Measurements from ENCODE around the gene SELPLG.

The SELPLG gene

GRCh38 chr12:108615918-108616317, 17.8 kb downstream of the SELPLG start:
- H3K4me1 ChIP-seq (ENCODE audit: insufficient read depth, low read length, poor library complexity, severe bottlenecking), result peaks cover 22% of the 10 kb centered on the region
- no peak overlapping the region for H2AFZ ChIP-seq (ENCODE audit: low read length)
- no peaks in the 10 kb centered on the region for H3K79me2 ChIP-seq (ENCODE audit: insufficient read depth, low read length)
- H3K9me2 ChIP-seq (replicated peaks; ENCODE audit: low read depth, low read length), result no peaks in the 10 kb centered on the region
- H3K27me3 ChIP-seq (ENCODE audit: insufficient read depth, low read length, poor library complexity, severe bottlenecking), result no peaks in the 10 kb centered on the region
- H3K4me2 ChIP-seq (ENCODE audit: low read depth, low read length, poor library complexity, severe bottlenecking), result no peak overlapping the region
- no peaks in the 10 kb centered on the region for H3K36me3 ChIP-seq (ENCODE audit: insufficient read depth, low read length)
- H3K4me3 ChIP-seq (ENCODE audit: low read length, poor library complexity, severe bottlenecking), result no peak overlapping the region
- H3K9me3 ChIP-seq (ENCODE audit: insufficient read depth, low read depth, low read length), result no peaks in the 10 kb centered on the region
- H4K20me1 ChIP-seq (ENCODE audit: insufficient read depth, low read length, poor library complexity, severe bottlenecking), result no peaks in the 10 kb centered on the region
- H3F3A ChIP-seq (ENCODE audit: low read depth), result no peaks in the 10 kb centered on the region
- H3K9ac ChIP-seq (ENCODE audit: low read depth, low read length, poor library complexity, severe bottlenecking), result peak overlapping the region; percentile 69
- TF ChIP-seq CTCF (conservative IDR thresholded peaks at IDR 0.05; ENCODE audit: low read length) (no peak), EZH2phosphoT487 (IDR thresholded peaks at IDR 0.05; ENCODE audit: borderline replicate concordance) (no peak)

- Histone ChIP-seq H3K79me2 (ENCODE audit: insufficient read depth, low read length) (no peaks in the 10 kb centered on the region), H2AFZ (ENCODE audit: low read length) (no peak overlapping the region), H3K9me3 (ENCODE audit: insufficient read depth, low read depth, low read length) (no peaks in the 10 kb centered on the region), H3K4me2 (ENCODE audit: low read depth, low read length, poor library complexity, severe bottlenecking) (no peak overlapping the region), H3K36me3 (ENCODE audit: insufficient read depth, low read length) (no peaks in the 10 kb centered on the region), H3K9me2 (replicated peaks; ENCODE audit: low read depth, low read length) (no peaks in the 10 kb centered on the region), H3F3A (ENCODE audit: low read depth) (no peaks in the 10 kb centered on the region), H4K20me1 (ENCODE audit: insufficient read depth, low read length, poor library complexity, severe bottlenecking) (no peaks in the 10 kb centered on the region), H3K4me1 (ENCODE audit: insufficient read depth, low read length, poor library complexity, severe bottlenecking) (peaks cover 22% of the 10 kb centered on the region), H3K4me3 (ENCODE audit: low read length, poor library complexity, severe bottlenecking) (no peak overlapping the region), H3K9ac (ENCODE audit: low read depth, low read length, poor library complexity, severe bottlenecking) (no peak overlapping the region), H3K27me3 (ENCODE audit: insufficient read depth, low read length, poor library complexity, severe bottlenecking) (no peaks in the 10 kb centered on the region)
- TF ChIP-seq EZH2phosphoT487 (IDR thresholded peaks at IDR 0.05; ENCODE audit: borderline replicate concordance) (no peak), CTCF (conservative IDR thresholded peaks at IDR 0.05; ENCODE audit: low read length) (no peak)
These were observed 19.1 kb downstream of the SELPLG start for GRCh38 chr12:108614639-108615038.

- TF ChIP-seq EZH2phosphoT487 (IDR thresholded peaks at IDR 0.05; ENCODE audit: borderline replicate concordance), result no peak
- TF ChIP-seq CTCF (conservative IDR thresholded peaks at IDR 0.05; ENCODE audit: low read length), result no peak
- H3K79me2 ChIP-seq (ENCODE audit: insufficient read depth, low read length), result no peaks in the 10 kb centered on the region
- no peak overlapping the region for H3K9ac ChIP-seq (ENCODE audit: low read depth, low read length, poor library complexity, severe bottlenecking)
- no peak overlapping the region for H3K4me3 ChIP-seq (ENCODE audit: low read length, poor library complexity, severe bottlenecking)
- H4K20me1 ChIP-seq (ENCODE audit: insufficient read depth, low read length, poor library complexity, severe bottlenecking), result no peaks in the 10 kb centered on the region
- H3F3A ChIP-seq (ENCODE audit: low read depth), result no peaks in the 10 kb centered on the region
- H3K4me1 ChIP-seq (ENCODE audit: insufficient read depth, low read length, poor library complexity, severe bottlenecking), result peaks cover 22% of the 10 kb centered on the region
- no peaks in the 10 kb centered on the region for H3K36me3 ChIP-seq (ENCODE audit: insufficient read depth, low read length)
- no peaks in the 10 kb centered on the region for H3K27me3 ChIP-seq (ENCODE audit: insufficient read depth, low read length, poor library complexity, severe bottlenecking)
- no peaks in the 10 kb centered on the region for H3K9me2 ChIP-seq (replicated peaks; ENCODE audit: low read depth, low read length)
- no peaks in the 10 kb centered on the region for H3K9me3 ChIP-seq (ENCODE audit: insufficient read depth, low read depth, low read length)
- H3K4me2 ChIP-seq (ENCODE audit: low read depth, low read length, poor library complexity, severe bottlenecking), result no peak overlapping the region
- H2AFZ ChIP-seq (ENCODE audit: low read length), result no peak overlapping the region
These were observed 19.7 kb downstream of the SELPLG start for GRCh38 chr12:108614041-108614440.
